K562 (cell line): ENCODE results near the gene DNAH8.

Experiments
- BRCA1 ChIP-seq, 2 experiments: fragments of 450-650 bp in 1 of 2; sonication (generic) in 1 of 2; formaldehyde crosslinking in 1 of 2; IDR thresholded peaks; 2 replicates each; pipeline versions ENCODE4 v1.5.0 to v1.6.1; 2017 to 2020; ENCODE audit warnings: mild to moderate bottlenecking in 1 of 2, missing genetic modification reagents in 1 of 2
- CTCF ChIP-seq, 3 experiments: IDR thresholded peaks in 2 of 3; conservative IDR thresholded peaks in 1 of 3; 2 replicates each; pipeline ENCODE4 v1.5.1; 2011 to 2012; ENCODE audit warnings: low read length in 3 of 3, mild to moderate bottlenecking in 3 of 3, control low read depth in 2 of 3, improper control_type of control experiment in 1 of 3, inconsistent platforms in 1 of 3, low read depth in 1 of 3, mixed read lengths in 1 of 3, moderate library complexity in 1 of 3; ENCODE audit not compliant: insufficient read depth in 2 of 3
- GATAD2A ChIP-seq: fragments of 450-650 bp; IDR thresholded peaks from 2 replicates; pipeline ENCODE4 v1.6.1; 2017
- MAFK ChIP-seq: IDR thresholded peaks from 2 replicates; pipeline ENCODE4 v1.6.1; 2011; ENCODE audit warnings: low read length, improper control_type of control experiment
- MEF2D ChIP-seq: conservative IDR thresholded peaks from 2 replicates; pipeline ENCODE4 v1.6.1; 2016; ENCODE audit warnings: low read depth, missing genetic modification characterization, missing compliant biosample characterization
- PATZ1 ChIP-seq: fragments of 250-450 bp; sonication (Bioruptor Pico); IDR thresholded peaks from 2 replicates; pipeline ENCODE4 v1.5.0; 2020; ENCODE audit warnings: mild to moderate bottlenecking, borderline replicate concordance
- PRDM10 ChIP-seq: fragments of 450-650 bp; IDR thresholded peaks from 2 replicates; pipeline ENCODE4 v1.6.1; 2018; ENCODE audit not compliant: partially characterized antibody
- SPI1 ChIP-seq: IDR thresholded peaks from 2 replicates; pipeline ENCODE4 v1.6.1; 2011; ENCODE audit warnings: low read depth, low read length, control low read depth, borderline replicate concordance
- TSC22D4 ChIP-seq: fragments of 450-650 bp; IDR thresholded peaks from 2 replicates; pipeline ENCODE4 v1.6.1; 2016; ENCODE audit warnings: missing genetic modification characterization, missing biosample characterization, control low read depth
- YBX1 ChIP-seq: fragments of 450-650 bp; IDR thresholded peaks from 2 replicates; pipeline ENCODE4 v1.7.1; 2016; ENCODE audit warnings: mild to moderate bottlenecking
- ZNF75A ChIP-seq: fragments of 450-650 bp; formaldehyde crosslinking; IDR thresholded peaks from 2 replicates; pipeline ENCODE4 v1.4.0; 2020; ENCODE audit warnings: mild to moderate bottlenecking
- TF ChIP-seq, protein P1 (sequence below): fragments of 250-450 bp; sonication (Bioruptor Pico); IDR thresholded peaks from 2 replicates; pipeline ENCODE4 v1.5.0; 2021; ENCODE audit warnings: mild to moderate bottlenecking, borderline replicate concordance

DNA sequence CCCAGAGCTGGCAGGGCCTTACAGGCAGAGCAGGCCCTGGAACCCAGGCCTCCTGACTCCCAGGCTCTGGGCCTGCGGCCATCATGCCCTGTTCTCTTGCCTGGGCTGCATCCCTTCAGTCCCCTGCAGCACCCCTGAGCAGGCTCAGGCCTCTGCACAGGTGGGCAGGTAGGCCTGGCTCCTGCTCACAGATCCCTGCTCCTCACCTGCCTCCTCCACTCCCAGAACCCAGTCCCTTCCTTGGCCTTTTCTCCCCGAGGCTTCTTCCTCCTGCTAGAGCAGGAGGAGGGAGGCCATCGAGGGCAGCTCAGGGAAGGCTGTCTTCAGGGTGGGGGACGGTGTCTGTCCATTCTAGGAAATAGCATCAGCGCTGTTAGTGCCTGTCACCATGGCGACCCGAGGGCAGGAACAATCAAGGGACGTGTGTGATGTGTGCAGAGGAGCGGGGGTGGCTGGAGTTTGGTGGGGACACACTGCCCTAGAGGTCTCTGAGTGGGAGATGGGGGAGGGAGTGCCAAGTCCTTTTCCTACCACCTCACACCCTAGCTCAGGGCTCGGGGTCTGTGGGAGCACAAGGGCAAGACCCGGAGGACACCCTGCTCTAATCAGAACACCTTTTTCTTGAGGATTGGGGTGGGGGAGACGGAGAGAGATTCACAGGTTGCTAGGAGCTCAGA is 360.0 kb downstream of the DNAH8 start:
- TF ChIP-seq PRDM10, result no peak
- TF ChIP-seq GATAD2A, result no peak
- TF ChIP-seq PATZ1 (CRISPR knock-in tag), result no peak
- no peak for TF ChIP-seq ZNF75A (CRISPR knock-in tag)
- TF ChIP-seq CTCF (IDR thresholded peaks at IDR 0.05 in 2 of 3, conservative IDR thresholded peaks at IDR 0.05 in 1 of 3; ENCODE audit: insufficient read depth in 2 of 3, low read depth in 1 of 3, low read length in 3 of 3), result no peak
- TF ChIP-seq YBX1, result no peak
- no peak for TF ChIP-seq TSC22D4
- no peak for TF ChIP-seq MAFK
- TF ChIP-seq SPI1, result no peak
- TF ChIP-seq BRCA1 (IDR thresholded peaks at IDR 0.05), result no peak
- TF ChIP-seq BRCA1 (CRISPR knock-in tag; IDR thresholded peaks at IDR 0.05), result no peak
- TF ChIP-seq MEF2D, result no peak
- TF ChIP-seq, protein P1, sequence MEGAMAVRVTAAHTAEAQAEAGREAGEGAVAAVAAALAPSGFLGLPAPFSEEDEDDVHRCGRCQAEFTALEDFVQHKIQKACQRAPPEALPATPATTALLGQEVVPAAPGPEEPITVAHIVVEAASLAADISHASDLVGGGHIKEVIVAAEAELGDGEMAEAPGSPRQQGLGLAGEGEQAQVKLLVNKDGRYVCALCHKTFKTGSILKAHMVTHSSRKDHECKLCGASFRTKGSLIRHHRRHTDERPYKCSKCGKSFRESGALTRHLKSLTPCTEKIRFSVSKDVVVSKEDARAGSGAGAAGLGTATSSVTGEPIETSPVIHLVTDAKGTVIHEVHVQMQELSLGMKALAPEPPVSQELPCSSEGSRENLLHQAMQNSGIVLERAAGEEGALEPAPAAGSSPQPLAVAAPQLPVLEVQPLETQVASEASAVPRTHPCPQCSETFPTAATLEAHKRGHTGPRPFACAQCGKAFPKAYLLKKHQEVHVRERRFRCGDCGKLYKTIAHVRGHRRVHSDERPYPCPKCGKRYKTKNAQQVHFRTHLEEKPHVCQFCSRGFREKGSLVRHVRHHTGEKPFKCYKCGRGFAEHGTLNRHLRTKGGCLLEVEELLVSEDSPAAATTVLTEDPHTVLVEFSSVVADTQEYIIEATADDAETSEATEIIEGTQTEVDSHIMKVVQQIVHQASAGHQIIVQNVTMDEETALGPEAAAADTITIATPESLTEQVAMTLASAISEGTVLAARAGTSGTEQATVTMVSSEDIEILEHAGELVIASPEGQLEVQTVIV (CRISPR knock-in tag), result no peak
